Measurements from ENCODE around the gene OR10K1. TPM values are rescaled to one million over a fixed set of nuclear protein-coding genes. Genes with fewer than 3 reads are reported as not detected.
"Not testable (repeated sequence)": the region's sequence is repeated elsewhere in the genome, so short reads cannot be mapped to it uniquely, and the experiment has no call there.

The OR10K1 gene, protein sequence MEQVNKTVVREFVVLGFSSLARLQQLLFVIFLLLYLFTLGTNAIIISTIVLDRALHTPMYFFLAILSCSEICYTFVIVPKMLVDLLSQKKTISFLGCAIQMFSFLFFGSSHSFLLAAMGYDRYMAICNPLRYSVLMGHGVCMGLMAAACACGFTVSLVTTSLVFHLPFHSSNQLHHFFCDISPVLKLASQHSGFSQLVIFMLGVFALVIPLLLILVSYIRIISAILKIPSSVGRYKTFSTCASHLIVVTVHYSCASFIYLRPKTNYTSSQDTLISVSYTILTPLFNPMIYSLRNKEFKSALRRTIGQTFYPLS
- polyA plus RNA-seq (2013, experiment 1 of 2; ENCODE audit: insufficient read length) = not detected
- polyA plus RNA-seq (2013, experiment 2 of 2; ENCODE audit: insufficient read length) = not detected

DNA sequence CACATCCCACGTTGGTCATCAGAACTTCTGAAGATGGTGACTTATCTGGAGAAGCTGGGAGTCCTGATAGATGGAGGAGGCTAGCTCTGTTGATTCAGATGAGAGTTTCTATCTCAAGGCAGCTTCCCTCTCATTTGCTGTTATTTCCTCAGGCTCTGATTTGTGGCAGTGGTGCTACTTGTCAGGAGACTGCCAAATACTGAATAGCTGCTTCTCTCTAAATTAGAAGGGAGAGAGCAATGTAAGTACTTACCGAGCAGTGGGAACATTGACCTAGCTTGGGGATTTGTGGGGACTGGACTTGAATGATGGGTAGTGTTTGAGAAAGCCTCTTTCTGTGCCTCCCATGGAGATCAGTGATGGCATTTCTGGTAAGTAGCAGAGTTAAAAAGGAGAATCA lies at the start of gene OR10K1:
OR10K1 (plus strand) TSS at position 301 of the 400 bp plus-strand sequence. CDS start 3,728 bp downstream, outside the sequence.
- no peak for DNase-seq

DNA sequence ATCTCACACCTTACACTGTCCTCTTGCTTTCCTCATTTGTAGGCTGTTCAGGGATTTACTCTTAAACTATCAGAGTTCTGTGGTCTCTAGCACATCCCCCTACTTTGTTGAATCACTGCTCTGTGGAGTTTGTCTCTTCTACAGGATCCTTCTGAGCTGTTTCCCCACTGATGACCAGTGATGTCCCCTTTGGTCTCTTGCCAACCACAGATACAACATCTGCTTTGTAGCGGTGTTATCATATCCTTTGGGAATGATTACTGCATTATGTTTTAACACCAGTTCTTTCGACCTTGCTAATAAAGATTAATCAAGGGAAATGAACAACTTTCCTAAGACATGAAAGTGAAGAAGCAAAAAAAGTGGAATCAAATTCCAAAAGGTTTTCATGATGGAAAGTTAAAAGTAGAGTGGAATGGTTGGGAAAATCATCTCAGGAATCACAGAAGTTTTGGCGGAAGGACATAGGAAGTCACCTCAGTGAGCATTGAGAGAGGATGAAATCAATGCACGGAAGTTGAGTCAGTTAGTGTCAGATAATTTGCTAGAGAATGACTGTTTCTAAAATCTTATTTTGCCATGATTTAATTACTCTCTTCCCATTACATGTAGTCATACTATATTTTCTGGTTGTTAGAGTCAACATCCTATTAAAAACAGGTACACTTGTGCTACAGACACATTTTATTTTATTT lies 46.8 kb upstream of the OR10K1 start:
- no peak for DNase-seq

DNA sequence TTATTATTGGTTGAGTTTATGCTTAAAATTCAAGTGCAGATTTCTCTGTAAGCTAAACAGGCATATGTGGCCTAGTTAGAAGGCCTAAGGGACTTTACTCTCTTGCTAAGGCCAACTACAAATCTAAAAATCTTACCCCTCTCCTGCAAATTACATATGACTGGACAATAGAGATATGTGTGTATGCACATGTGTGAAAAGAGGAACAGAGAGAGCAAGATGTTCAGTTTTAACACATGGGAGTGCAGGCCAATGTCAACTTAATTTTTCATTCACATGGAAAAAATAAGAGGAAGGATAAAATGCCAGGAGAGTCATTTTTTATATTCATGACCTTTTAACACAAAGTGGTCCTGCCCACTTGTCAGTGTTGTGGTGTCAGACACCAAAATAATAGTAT lies 44.0 kb upstream of the OR10K1 start:
- no peak for DNase-seq

DNA sequence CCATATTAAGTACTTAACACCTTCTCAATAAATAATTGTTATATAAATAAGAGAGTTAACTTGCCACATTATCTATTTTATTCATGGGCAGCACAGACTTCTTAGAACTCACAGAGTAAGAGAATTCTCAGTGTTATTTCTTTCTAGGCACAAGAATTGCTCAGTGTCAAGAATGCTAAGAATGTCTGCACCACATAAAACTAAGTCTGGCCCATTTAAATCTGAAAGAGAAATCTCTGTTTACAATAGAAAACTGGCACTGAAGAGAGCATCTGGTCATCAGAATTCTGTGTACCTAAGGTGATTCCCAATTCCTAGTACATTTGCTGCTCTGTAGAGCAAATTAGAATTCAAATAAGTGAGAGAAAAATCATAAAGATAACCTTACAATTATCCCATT lies 39.4 kb upstream of the OR10K1 start:
- no peak for DNase-seq

GRCh38 chr1:158425027-158425426 lies 36.6 kb upstream of the OR10K1 start:
- DNase-seq = no peak

GRCh38 chr1:158426137-158426536 lies 35.5 kb upstream of the OR10K1 start, which contains the start of gene OR10K2:
Gene OR10K2, minus strand, starts transcription at chr1:158426237. Its CDS starts 5,371 bp downstream, at chr1:158420866.
- no peak for DNase-seq

DNA sequence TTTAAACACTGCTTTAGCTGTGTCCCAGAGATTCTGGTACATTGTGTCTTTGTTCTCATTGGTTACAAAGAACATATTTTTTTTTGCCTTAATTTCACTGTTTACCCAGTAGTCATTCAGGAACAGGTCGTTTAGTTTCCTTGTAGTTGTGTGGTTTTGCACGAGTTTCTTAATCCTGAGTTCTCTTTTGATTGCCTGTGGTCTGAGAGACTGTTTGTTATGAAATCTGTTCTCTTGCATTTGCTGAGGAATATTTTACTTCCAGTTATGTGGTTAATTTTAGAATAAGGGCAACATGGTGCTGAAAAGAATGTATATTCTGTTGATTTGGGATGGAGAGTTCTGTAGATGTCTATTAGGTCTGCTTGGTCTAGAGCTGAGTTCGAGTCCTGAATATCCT lies 31.5 kb upstream of the OR10K1 start:
- DNase-seq = not testable (repeated sequence)

DNA sequence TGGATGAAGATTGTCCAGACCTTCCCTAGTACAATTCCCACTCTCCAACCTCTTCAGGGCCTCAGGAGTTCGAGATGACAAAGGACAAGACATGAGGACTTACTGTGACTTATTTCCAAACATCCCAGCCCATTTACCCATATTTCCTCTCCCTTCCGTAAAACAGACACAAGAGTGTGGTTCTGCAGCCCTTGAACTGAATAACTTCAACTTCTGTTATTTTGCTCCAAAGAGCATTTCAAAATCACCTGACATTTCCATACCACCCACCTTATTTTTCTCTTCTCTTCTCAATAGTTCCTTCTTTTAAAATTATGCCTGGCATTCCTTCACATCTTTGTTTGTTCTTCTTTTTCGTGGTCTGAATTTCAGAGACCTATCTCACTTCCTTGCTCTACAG lies 26.9 kb upstream of the OR10K1 start:
- no peak for DNase-seq

GRCh38 chr1:158445376-158445775 lies 16.3 kb upstream of the OR10K1 start:
- no peak for DNase-seq

GRCh38 chr1:158454537-158454936 lies 7.1 kb upstream of the OR10K1 start:
- no peak for DNase-seq

- no peak for DNase-seq
Observed at GRCh38 chr1:158457246-158457645, 4.4 kb upstream of the OR10K1 start.

- peak; percentile 35 for DNase-seq
Observed at GRCh38 chr1:158458263-158458662, 3.4 kb upstream of the OR10K1 start.

GRCh38 chr1:158471920-158472319 lies 10.3 kb downstream of the OR10K1 start, which contains the start of gene OR10R2:
Gene OR10R2, plus strand, starts transcription at chr1:158472220. Its CDS starts 106 bp downstream, at chr1:158472326.
- DNase-seq = no peak

GRCh38 chr1:158485455-158485854 lies 23.8 kb downstream of the OR10K1 start:
- DNase-seq = no peak

DNA sequence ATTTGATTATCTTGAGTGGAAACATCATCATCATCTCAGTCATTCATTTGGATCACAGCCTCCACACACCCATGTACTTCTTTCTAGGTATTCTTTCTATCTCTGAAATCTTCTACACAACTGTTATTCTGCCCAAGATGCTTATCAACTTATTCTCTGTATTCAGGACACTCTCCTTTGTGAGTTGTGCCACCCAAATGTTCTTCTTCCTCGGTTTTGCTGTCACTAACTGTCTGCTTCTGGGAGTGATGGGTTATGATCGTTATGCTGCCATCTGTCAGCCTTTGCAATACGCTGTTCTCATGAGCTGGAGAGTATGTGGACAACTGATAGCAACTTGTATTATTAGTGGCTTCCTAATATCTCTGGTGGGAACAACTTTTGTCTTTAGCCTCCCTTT lies 29.7 kb downstream of the OR10K1 start:
- DNase-seq = no peak

DNA sequence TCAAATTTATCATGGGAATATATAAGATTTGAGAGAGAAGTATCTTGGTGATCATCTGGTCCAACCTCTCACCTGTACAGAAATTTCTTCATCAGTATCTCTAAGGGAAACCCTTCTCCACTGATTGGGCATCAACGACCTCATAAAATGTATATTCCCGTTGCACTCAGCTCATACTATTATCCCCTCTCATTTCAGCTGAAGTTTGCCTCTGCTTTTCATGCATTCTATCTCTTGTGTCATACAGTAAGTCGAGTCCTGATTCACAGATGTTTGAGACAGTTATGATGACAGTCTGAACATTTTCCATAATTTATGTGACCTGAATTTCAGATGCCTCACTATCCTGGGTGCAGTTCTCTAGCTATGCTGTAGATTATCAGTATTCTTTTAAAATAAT lies 31.4 kb downstream of the OR10K1 start:
- DNase-seq = no peak

DNA sequence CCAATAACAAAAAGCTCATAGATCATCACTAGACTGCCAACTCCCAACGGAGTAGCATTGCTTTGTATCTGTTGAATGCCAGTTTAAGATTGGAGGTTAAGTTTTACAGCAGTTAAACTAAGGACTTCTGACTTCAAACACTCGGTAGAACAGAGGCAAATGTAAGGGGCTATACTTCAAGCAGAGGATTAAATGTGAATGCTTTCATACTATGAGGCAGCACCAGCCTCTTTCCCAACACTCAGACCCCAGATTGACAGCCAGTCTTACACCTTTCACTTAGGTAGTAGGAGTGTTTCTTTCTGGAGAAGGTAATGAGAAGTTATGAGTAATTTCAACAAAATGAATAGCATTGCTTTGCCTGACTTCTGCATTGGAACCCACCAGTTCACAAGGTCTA lies 33.2 kb downstream of the OR10K1 start:
- no peak for DNase-seq

GRCh38 chr1:158496374-158496773 lies 34.7 kb downstream of the OR10K1 start:
- DNase-seq = peak; percentile 0

GRCh38 chr1:158506369-158506987 lies 44.8 kb downstream of the OR10K1 start:
- DNase-seq = peak; percentile 3

- DNase-seq = no peak
Observed at GRCh38 chr1:158507511-158507910, 45.9 kb downstream of the OR10K1 start.

- peak; percentile 8 for DNase-seq
Observed at GRCh38 chr1:158509471-158510156, 48.0 kb downstream of the OR10K1 start.

GRCh38 chr1:158516966-158517365 lies 55.3 kb downstream of the OR10K1 start:
- DNase-seq = no peak
